HEK293 (cell line): Measurements from ENCODE around the gene KAT2B.

Source experiments
- CTCF ChIA-PET: fragments of 350-600 bp; formaldehyde crosslinking; extraction: SDS; loops from one replicate; lab custom pipeline; 2021; ENCODE audit warnings: antibody characterized with exemption; lab: Yijun Ruan, JAX
- POLR2A ChIA-PET: fragments of 300-600 bp; formaldehyde crosslinking; extraction: SDS; loops from one replicate; lab custom pipeline; 2020; ENCODE audit warnings: antibody characterized with exemption, inconsistent platforms; lab: Yijun Ruan, JAX
- H3K27ac ChIP-seq: fragments of 200-500 bp; sonication (Bioruptor generic); 2 replicates; pipeline ENCODE4 v1.5.1; 2014; ENCODE audit warnings: low read depth, low read length, control low read depth, inconsistent platforms; ENCODE audit errors: extremely low read depth
- H3K36me3 ChIP-seq, 2 experiments: fragments of 200-500 bp in 1 of 2; sonication (Bioruptor generic) in 1 of 2; 1 replicate in 1 of 2; 2 replicates in 1 of 2; pipeline ENCODE4 v1.5.1; 2014 to 2017; ENCODE audit warnings: inconsistent platforms in 2 of 2, low read length in 2 of 2; ENCODE audit not compliant: control insufficient read depth in 2 of 2, insufficient read depth in 1 of 2
- H3K4me1 ChIP-seq: fragments of 200-500 bp; sonication (Bioruptor generic); 2 replicates; pipeline ENCODE4 v1.5.1; 2014; ENCODE audit warnings: mild to moderate bottlenecking, low read length, inconsistent platforms; ENCODE audit not compliant: control insufficient read depth, insufficient read depth
- H3K4me3 ChIP-seq: 2 replicates; pipeline ENCODE4 v1.5.1; 2011; ENCODE audit warnings: low read depth, mild to moderate bottlenecking, control low read depth, low read length, moderate library complexity
- H3K9me3 ChIP-seq: fragments of 200-500 bp; sonication (Bioruptor generic); 2 replicates; pipeline ENCODE4 v1.5.1; 2014; ENCODE audit warnings: low read depth, low read length, inconsistent platforms; ENCODE audit not compliant: control insufficient read depth, insufficient read depth
- EGR2 ChIP-seq: fragments of 450-650 bp; formaldehyde crosslinking; IDR thresholded peaks from 2 replicates; pipeline ENCODE4 v1.5.1; 2016; ENCODE audit warnings: low read depth, missing biosample characterization, missing genetic modification characterization
- HOXD13 ChIP-seq: sonication (generic); formaldehyde crosslinking; IDR thresholded peaks from 2 replicates; pipeline ENCODE4 v1.8.0; 2022; ENCODE audit warnings: missing genetic modification reagents, borderline replicate concordance
- KLF8 ChIP-seq: fragments of 450-650 bp; formaldehyde crosslinking; IDR thresholded peaks from 2 replicates; pipeline ENCODE4 v1.5.1; 2016; ENCODE audit warnings: missing biosample characterization, missing genetic modification characterization
- MEIS1 ChIP-seq: sonication (generic); formaldehyde crosslinking; IDR thresholded peaks from 2 replicates; pipeline ENCODE4 v1.8.1; 2022; ENCODE audit warnings: missing genetic modification reagents, mild to moderate bottlenecking, borderline replicate concordance
- PRDM6 ChIP-seq: fragments of 450-650 bp; formaldehyde crosslinking; IDR thresholded peaks from 2 replicates; pipeline ENCODE4 v1.5.1; 2017; ENCODE audit warnings: missing biosample characterization, missing genetic modification characterization
- YY2 ChIP-seq: fragments of 450-650 bp; formaldehyde crosslinking; IDR thresholded peaks from 2 replicates; pipeline ENCODE4 v1.5.1; 2016; ENCODE audit warnings: missing biosample characterization, missing genetic modification characterization
- ZBTB10 ChIP-seq: fragments of 450-650 bp; formaldehyde crosslinking; IDR thresholded peaks from 2 replicates; pipeline ENCODE4 v1.5.1; 2016; ENCODE audit warnings: missing biosample characterization, missing genetic modification characterization
- ZNF114 ChIP-seq: fragments of 450-650 bp; formaldehyde crosslinking; IDR thresholded peaks from 2 replicates; pipeline ENCODE4 v1.5.0; 2017; ENCODE audit warnings: missing biosample characterization, missing genetic modification characterization
- ZNF146 ChIP-seq: fragments of 450-650 bp; formaldehyde crosslinking; IDR thresholded peaks from 2 replicates; pipeline ENCODE4 v1.5.1; 2016; ENCODE audit warnings: missing biosample characterization, missing genetic modification characterization
- ZNF175 ChIP-seq: fragments of 450-650 bp; formaldehyde crosslinking; IDR thresholded peaks from 2 replicates; pipeline ENCODE4 v1.5.1; 2016; ENCODE audit warnings: missing biosample characterization, missing genetic modification characterization
- ZNF221 ChIP-seq: fragments of 450-650 bp; formaldehyde crosslinking; IDR thresholded peaks from 2 replicates; pipeline ENCODE4 v1.5.1; 2017; ENCODE audit warnings: missing biosample characterization, missing genetic modification characterization, borderline replicate concordance
- ZNF366 ChIP-seq: fragments of 450-650 bp; formaldehyde crosslinking; conservative IDR thresholded peaks from 2 replicates; pipeline ENCODE4 v1.5.1; 2016; ENCODE audit warnings: missing biosample characterization, missing genetic modification characterization
- ZNF416 ChIP-seq: fragments of 450-650 bp; formaldehyde crosslinking; IDR thresholded peaks from 2 replicates; pipeline ENCODE4 v1.5.1; 2016; ENCODE audit warnings: missing biosample characterization, missing genetic modification characterization
- ZNF521 ChIP-seq: fragments of 450-650 bp; formaldehyde crosslinking; IDR thresholded peaks from 2 replicates; pipeline ENCODE4 v1.5.1; 2017; ENCODE audit warnings: missing biosample characterization, mild to moderate bottlenecking, missing genetic modification characterization
- ZNF544 ChIP-seq: fragments of 450-650 bp; formaldehyde crosslinking; IDR thresholded peaks from 2 replicates; pipeline ENCODE4 v1.5.0; 2017; ENCODE audit warnings: missing biosample characterization, missing genetic modification characterization
- ZNF558 ChIP-seq: fragments of 450-650 bp; formaldehyde crosslinking; IDR thresholded peaks from 2 replicates; pipeline ENCODE4 v1.5.1; 2016; ENCODE audit warnings: missing biosample characterization, missing genetic modification characterization
- ZNF837 ChIP-seq: fragments of 450-650 bp; formaldehyde crosslinking; IDR thresholded peaks from 2 replicates; pipeline ENCODE4 v1.5.1; 2016; ENCODE audit warnings: missing biosample characterization, missing genetic modification characterization
- ZSCAN16 ChIP-seq: fragments of 450-650 bp; formaldehyde crosslinking; IDR thresholded peaks from 2 replicates; pipeline ENCODE4 v1.5.1; 2016; ENCODE audit warnings: missing biosample characterization, missing genetic modification characterization
- ZXDB ChIP-seq: fragments of 450-650 bp; formaldehyde crosslinking; IDR thresholded peaks from 2 replicates; pipeline ENCODE4 v1.5.1; 2016; ENCODE audit warnings: missing biosample characterization, missing genetic modification characterization

The KAT2B gene

GRCh38 chr3:20059929-20060328 is 19.7 kb downstream of the KAT2B start:
- ChIA-PET POLR2A (no interaction called here), CTCF (no interaction called here)
- Histone ChIP-seq H3K27ac (no peak overlapping the region), H3K36me3 (no peaks in the 10 kb centered on the region), H3K4me3 (no peak overlapping the region), H3K4me1 (peaks cover 13% of the 10 kb centered on the region), H3K9me3 (no peaks in the 10 kb centered on the region)
- TF ChIP-seq ZNF366 (tag by site-specific recombination), result no peak
- TF ChIP-seq ZNF521, result no peak
- TF ChIP-seq KLF8 (tag by site-specific recombination), result no peak
- no peak for TF ChIP-seq ZNF221 (tag by site-specific recombination)
- TF ChIP-seq ZBTB10 (tag by site-specific recombination), result no peak
- TF ChIP-seq ZNF558 (tag by site-specific recombination), result no peak
- TF ChIP-seq ZNF175 (tag by site-specific recombination), result no peak
- TF ChIP-seq ZNF416 (tag by site-specific recombination), result no peak
- TF ChIP-seq ZSCAN16 (tag by site-specific recombination), result no peak
- no peak for TF ChIP-seq MEIS1 (CRISPR knock-in tag)
- TF ChIP-seq EGR2 (tag by site-specific recombination), result no peak
- no peak for TF ChIP-seq ZNF837 (tag by site-specific recombination)
- TF ChIP-seq ZNF544, result no peak
- TF ChIP-seq ZXDB (tag by site-specific recombination), result no peak

DNA sequence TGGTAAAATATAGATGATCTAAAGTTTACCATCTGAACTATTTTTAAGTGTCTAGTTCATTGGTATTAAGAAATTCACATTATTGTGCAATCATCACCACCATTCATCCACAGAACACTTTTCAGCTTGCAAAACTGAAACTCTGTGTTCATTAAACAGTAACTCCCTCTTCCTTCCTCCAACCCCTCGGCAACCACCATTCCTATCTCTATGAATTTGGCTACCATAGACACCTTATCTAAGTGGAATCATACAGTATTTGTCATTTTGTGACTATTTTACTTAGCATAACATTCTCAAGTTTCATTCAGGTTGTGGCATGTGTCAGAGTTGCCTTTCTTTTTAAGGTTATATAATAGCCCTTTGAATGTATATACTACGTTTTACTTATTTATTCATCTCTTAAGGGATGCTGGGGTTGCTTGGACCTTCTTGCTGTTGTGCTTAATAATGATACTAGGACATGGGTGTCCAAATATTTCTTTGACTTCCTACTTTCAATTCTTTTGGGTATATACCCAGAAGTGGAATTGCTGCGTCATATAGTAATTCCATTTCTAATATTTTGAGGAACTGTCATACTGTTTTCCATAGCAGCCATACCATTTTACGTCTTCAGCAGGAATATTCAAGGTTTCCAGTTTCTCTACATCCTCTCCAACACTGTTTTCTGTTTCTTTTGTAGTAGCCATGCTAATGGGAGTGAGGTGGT is 20.9 kb downstream of the KAT2B start:
- ChIA-PET POLR2A (no interaction called here), CTCF (no interaction called here)
- Histone ChIP-seq H3K36me3 (no peaks in the 10 kb centered on the region), H3K4me3 (no peak overlapping the region), H3K4me1 (peaks cover 15% of the 10 kb centered on the region), H3K27ac (no peak overlapping the region), H3K9me3 (no peaks in the 10 kb centered on the region)
- TF ChIP-seq PRDM6, result peak; percentile 32; the same call in 1 of the 2 replicates
- no peak for TF ChIP-seq ZNF114 (tag by site-specific recombination)

DNA sequence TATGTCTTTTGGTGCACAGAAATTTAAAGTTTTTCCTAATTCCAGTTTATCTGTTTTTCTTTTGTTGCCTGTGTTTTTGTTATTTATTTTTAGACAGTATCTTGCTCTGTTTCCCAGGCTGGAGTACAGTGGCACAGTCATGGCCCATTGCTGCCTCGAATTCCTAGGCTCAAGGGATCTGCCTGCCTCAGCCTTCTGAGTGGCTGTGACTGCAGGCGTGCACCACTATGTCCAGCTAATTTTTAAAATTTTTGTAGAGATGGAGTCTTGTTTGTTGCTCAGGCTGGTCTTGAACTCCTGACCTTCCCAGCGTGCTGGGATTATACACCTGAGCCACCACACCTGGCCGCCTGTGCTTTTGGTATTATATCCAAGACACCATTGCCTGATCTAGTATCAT is 22.8 kb downstream of the KAT2B start:
- H3K27ac ChIP-seq, result no peak overlapping the region
- TF ChIP-seq YY2 (tag by site-specific recombination), result no peak
- TF ChIP-seq HOXD13 (CRISPR knock-in tag), result no peak
- TF ChIP-seq ZNF146 (tag by site-specific recombination), result no peak
- no peaks in the 10 kb centered on the region for H3K36me3 ChIP-seq
- H3K9me3 ChIP-seq, result no peaks in the 10 kb centered on the region
- POLR2A ChIA-PET, result no interaction called here
- H3K4me3 ChIP-seq, result no peak overlapping the region
- peaks cover 9% of the 10 kb centered on the region for H3K4me1 ChIP-seq
- CTCF ChIA-PET, result no interaction called here
